ENCODE measurements around the gene NLGN4X.

The NLGN4X gene

DNA sequence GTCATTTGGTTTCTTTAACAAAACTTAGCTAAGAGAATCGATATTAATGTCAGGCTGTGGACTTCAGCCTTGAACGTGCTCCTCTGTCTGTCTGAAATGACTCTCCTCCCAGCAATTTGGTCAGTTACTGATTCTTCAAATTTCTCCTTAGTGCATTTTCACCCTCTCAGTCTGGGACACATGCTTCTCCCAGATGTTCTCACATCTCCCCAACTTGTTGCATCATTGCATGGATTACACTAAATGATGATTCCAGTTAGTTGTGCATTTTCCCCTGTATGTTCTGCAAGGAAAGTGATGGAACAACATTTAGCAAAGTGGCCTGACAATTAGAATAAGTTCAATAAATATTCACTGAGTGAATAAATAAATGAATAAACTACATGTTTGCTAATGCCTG, 94.4 kb downstream of the NLGN4X start:
- H4K20me1 ChIP-seq (ENCODE audit: insufficient read depth, low read length), result no peaks in the 10 kb centered on the region

DNA sequence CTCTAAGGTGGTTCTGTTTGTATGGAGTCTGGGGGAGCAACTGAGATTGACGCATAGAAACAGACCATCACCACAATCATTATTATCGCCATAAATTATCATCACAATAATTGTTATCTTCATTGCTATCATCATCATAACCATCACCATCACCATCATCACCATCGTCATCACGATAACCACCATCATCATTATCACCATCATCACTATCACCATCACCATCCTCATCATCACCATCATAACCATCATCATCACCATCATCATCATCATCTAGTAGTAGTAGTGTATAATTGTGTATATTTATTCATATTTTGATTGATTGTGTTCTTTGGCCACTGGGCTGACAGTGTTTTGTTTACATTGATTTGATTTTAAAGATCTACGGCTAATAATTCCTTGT, 95.7 kb downstream of the NLGN4X start:
- H3K27me3 ChIP-seq (ENCODE audit: low read depth, low read length), result no peaks in the 10 kb centered on the region
- no peak overlapping the region for H2AFZ ChIP-seq (ENCODE audit: low read depth, low read length)
- TF ChIP-seq EZH2phosphoT487 (IDR thresholded peaks at IDR 0.05; ENCODE audit: low read depth) (no peak), CTCF (IDR thresholded peaks at IDR 0.05; ENCODE audit: low read depth, low read length) (no peak)
- H4K20me1 ChIP-seq (ENCODE audit: insufficient read depth, low read length), result no peaks in the 10 kb centered on the region
- H3K4me1 ChIP-seq (ENCODE audit: low read length), result no peaks in the 10 kb centered on the region
- H3K27ac ChIP-seq (ENCODE audit: low read length), result no peak overlapping the region
- H3K4me2 ChIP-seq (ENCODE audit: low read length), result no peak overlapping the region
- no peaks in the 10 kb centered on the region for H3K9me3 ChIP-seq (ENCODE audit: insufficient read depth, low read length)
- H3K4me3 ChIP-seq (ENCODE audit: low read length), result no peak overlapping the region
- no peak overlapping the region for H3K9ac ChIP-seq (ENCODE audit: low read length)
- no peaks in the 10 kb centered on the region for H3K36me3 ChIP-seq (replicated peaks; ENCODE audit: low read depth, low read length)
- no peaks in the 10 kb centered on the region for H3K79me2 ChIP-seq (ENCODE audit: low read length)

More for the DNA sequence above, 94.4 kb downstream of the NLGN4X start:
- H3K9ac ChIP-seq (ENCODE audit: low read length), result no peak overlapping the region
- no peak overlapping the region for H2AFZ ChIP-seq (ENCODE audit: low read depth, low read length)
- no peaks in the 10 kb centered on the region for H3K4me1 ChIP-seq (ENCODE audit: low read length)
- no peak overlapping the region for H3K4me2 ChIP-seq (ENCODE audit: low read length)
- no peaks in the 10 kb centered on the region for H3K9me3 ChIP-seq (ENCODE audit: insufficient read depth, low read length)
- no peaks in the 10 kb centered on the region for H3K79me2 ChIP-seq (ENCODE audit: low read length)
- H3K36me3 ChIP-seq (replicated peaks; ENCODE audit: low read depth, low read length), result no peaks in the 10 kb centered on the region
- no peak overlapping the region for H3K27ac ChIP-seq (ENCODE audit: low read length)
- no peaks in the 10 kb centered on the region for H3K27me3 ChIP-seq (ENCODE audit: low read depth, low read length)
- no peak overlapping the region for H3K4me3 ChIP-seq (ENCODE audit: low read length)
- no peak for TF ChIP-seq EZH2phosphoT487 (IDR thresholded peaks at IDR 0.05; ENCODE audit: low read depth)
- TF ChIP-seq CTCF (IDR thresholded peaks at IDR 0.05; ENCODE audit: low read depth, low read length), result no peak

DNA sequence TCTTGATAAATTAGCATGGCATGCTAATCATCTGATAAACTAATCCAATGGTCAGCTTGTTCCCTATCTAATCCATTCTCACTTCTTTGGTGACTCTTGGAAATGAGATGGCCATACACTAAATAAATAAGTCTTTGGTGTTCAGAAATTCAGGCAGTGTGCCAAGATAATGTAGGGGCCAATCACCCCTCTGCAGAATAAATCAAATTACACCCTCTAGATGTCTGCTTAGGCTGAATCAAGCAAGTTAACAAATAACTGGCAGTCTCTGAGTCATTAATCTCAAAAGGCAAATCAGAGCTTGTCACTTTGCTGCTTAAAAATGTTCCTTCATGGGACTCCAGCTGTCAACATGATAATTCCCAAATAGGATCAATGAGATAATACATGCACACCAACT, 97.4 kb downstream of the NLGN4X start:
- H3K27me3 ChIP-seq (ENCODE audit: low read depth, low read length), result no peaks in the 10 kb centered on the region
- no peaks in the 10 kb centered on the region for H3K4me1 ChIP-seq (ENCODE audit: low read length)
- H2AFZ ChIP-seq (ENCODE audit: low read depth, low read length), result no peak overlapping the region
- no peak overlapping the region for H3K4me2 ChIP-seq (ENCODE audit: low read length)
- TF ChIP-seq CTCF (IDR thresholded peaks at IDR 0.05; ENCODE audit: low read depth, low read length) (no peak), EZH2phosphoT487 (IDR thresholded peaks at IDR 0.05; ENCODE audit: low read depth) (no peak)
- H4K20me1 ChIP-seq (ENCODE audit: insufficient read depth, low read length), result no peaks in the 10 kb centered on the region
- no peak overlapping the region for H3K9ac ChIP-seq (ENCODE audit: low read length)
- H3K9me3 ChIP-seq (ENCODE audit: insufficient read depth, low read length), result no peaks in the 10 kb centered on the region
- H3K36me3 ChIP-seq (replicated peaks; ENCODE audit: low read depth, low read length), result no peaks in the 10 kb centered on the region
- no peak overlapping the region for H3K4me3 ChIP-seq (ENCODE audit: low read length)
- H3K79me2 ChIP-seq (ENCODE audit: low read length), result no peaks in the 10 kb centered on the region
- H3K27ac ChIP-seq (ENCODE audit: low read length), result no peak overlapping the region

GRCh38 chrX:6129195-6129594, 99.5 kb downstream of the NLGN4X start:
- Histone ChIP-seq H3K4me2 (ENCODE audit: low read length) (no peak overlapping the region), H4K20me1 (ENCODE audit: insufficient read depth, low read length) (no peaks in the 10 kb centered on the region), H2AFZ (ENCODE audit: low read depth, low read length) (no peak overlapping the region), H3K9me3 (ENCODE audit: insufficient read depth, low read length) (no peaks in the 10 kb centered on the region), H3K79me2 (ENCODE audit: low read length) (no peaks in the 10 kb centered on the region), H3K27ac (ENCODE audit: low read length) (no peak overlapping the region), H3K9ac (ENCODE audit: low read length) (no peak overlapping the region), H3K4me3 (ENCODE audit: low read length) (no peak overlapping the region), H3K27me3 (ENCODE audit: low read depth, low read length) (no peaks in the 10 kb centered on the region), H3K36me3 (replicated peaks; ENCODE audit: low read depth, low read length) (no peaks in the 10 kb centered on the region), H3K4me1 (ENCODE audit: low read length) (no peaks in the 10 kb centered on the region)
- TF ChIP-seq EZH2phosphoT487 (IDR thresholded peaks at IDR 0.05; ENCODE audit: low read depth), result no peak

- no peaks in the 10 kb centered on the region for H3K4me1 ChIP-seq (ENCODE audit: low read length)
- H3K27ac ChIP-seq (ENCODE audit: low read length), result no peak overlapping the region
- H3K9me3 ChIP-seq (ENCODE audit: insufficient read depth, low read length), result no peaks in the 10 kb centered on the region
- no peaks in the 10 kb centered on the region for H3K79me2 ChIP-seq (ENCODE audit: low read length)
- no peaks in the 10 kb centered on the region for H4K20me1 ChIP-seq (ENCODE audit: insufficient read depth, low read length)
- TF ChIP-seq EZH2phosphoT487 (IDR thresholded peaks at IDR 0.05; ENCODE audit: low read depth) (no peak), CTCF (IDR thresholded peaks at IDR 0.05; ENCODE audit: low read depth, low read length) (no peak)
- H2AFZ ChIP-seq (ENCODE audit: low read depth, low read length), result no peak overlapping the region
- H3K36me3 ChIP-seq (replicated peaks; ENCODE audit: low read depth, low read length), result no peaks in the 10 kb centered on the region
- H3K9ac ChIP-seq (ENCODE audit: low read length), result no peak overlapping the region
- no peak overlapping the region for H3K4me2 ChIP-seq (ENCODE audit: low read length)
- H3K27me3 ChIP-seq (ENCODE audit: low read depth, low read length), result no peaks in the 10 kb centered on the region
- no peak overlapping the region for H3K4me3 ChIP-seq (ENCODE audit: low read length)
These were observed 108.3 kb downstream of the NLGN4X start for GRCh38 chrX:6120329-6120728.
